ENCODE measurements around the gene STXBP3. TPM values are rescaled to one million over a fixed set of nuclear protein-coding genes. Genes with fewer than 3 reads are reported as not detected.
A peak's percentile ranks its signal among the peaks of the same experiment; 100 is the strongest.
"Not testable (repeated sequence)": the region's sequence is repeated elsewhere in the genome, so short reads cannot be mapped to it uniquely, and the experiment has no call there.

The STXBP3 gene, protein sequence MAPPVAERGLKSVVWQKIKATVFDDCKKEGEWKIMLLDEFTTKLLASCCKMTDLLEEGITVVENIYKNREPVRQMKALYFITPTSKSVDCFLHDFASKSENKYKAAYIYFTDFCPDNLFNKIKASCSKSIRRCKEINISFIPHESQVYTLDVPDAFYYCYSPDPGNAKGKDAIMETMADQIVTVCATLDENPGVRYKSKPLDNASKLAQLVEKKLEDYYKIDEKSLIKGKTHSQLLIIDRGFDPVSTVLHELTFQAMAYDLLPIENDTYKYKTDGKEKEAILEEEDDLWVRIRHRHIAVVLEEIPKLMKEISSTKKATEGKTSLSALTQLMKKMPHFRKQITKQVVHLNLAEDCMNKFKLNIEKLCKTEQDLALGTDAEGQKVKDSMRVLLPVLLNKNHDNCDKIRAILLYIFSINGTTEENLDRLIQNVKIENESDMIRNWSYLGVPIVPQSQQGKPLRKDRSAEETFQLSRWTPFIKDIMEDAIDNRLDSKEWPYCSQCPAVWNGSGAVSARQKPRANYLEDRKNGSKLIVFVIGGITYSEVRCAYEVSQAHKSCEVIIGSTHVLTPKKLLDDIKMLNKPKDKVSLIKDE
- 10 to 100 TPM; 40.5 to 52.0 (median 44.2) TPM for polyA plus RNA-seq (ENCODE audit: low read depth in 6 of 6)

DNA sequence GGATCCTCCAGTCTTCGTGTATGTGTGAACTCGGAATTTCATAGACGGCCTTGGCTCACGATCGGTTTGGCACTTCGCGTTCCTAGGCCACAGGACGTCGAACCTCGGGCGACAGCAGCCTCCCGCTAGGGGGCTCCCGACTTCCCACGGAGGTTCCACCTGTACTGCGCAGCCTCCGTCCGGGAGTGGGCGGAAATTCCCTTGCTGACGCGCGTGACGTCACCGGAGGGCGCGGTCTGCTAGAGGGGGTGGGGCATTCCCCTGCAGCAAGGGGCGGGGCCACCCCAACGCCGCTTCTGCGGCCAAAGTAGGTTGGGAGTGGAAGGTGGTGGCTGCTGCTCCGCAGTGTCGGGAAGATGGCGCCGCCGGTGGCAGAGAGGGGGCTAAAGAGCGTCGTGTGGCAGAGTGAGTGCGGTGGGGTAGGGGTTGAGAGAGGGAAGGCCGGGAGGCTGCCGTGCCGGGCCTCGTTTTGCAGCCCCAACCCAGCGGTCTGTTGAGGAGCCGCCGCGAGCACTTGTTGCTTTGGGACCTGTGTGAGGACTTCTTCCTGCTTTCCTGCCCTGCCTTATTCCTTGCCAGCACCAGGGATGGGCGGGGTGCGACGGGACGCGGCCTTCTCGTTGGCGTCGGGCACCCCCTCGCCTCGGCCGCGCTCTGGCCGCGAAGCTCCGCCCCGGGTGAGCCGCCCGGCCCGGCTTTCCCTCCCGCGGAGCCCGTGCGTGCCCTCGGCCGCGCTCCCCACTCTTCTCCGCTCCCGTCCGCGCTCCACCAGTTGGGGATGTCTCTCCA lies at the start of gene STXBP3:
Gene STXBP3, plus strand, starts transcription at position 293 of the 789 bp plus-strand sequence. Its CDS starts 64 bp downstream, at position 357.
- peak; percentile 99 for DNase-seq
- Mint-ChIP-seq H3K9me3 (no peaks in the 10 kb centered on the region), H3K4me3 (peak within 1 kb of the TSS; percentile 92 to 99 (median 96)), H3K27ac (peak within 1 kb of the TSS; percentile 97 to 100 (median 99)), H3K27me3 (no peaks in the 10 kb centered on the region), H3K4me1 (peaks cover 27 to 35% (median 32%) of the 10 kb centered on the region in 3 donors), H3K36me3 (peaks cover 0 to 13% of the 10 kb centered on the region in 2 donors)
- ATAC-seq (ENCODE audit: low read depth in 2 of 2): peak; percentile 90 to 92

DNA sequence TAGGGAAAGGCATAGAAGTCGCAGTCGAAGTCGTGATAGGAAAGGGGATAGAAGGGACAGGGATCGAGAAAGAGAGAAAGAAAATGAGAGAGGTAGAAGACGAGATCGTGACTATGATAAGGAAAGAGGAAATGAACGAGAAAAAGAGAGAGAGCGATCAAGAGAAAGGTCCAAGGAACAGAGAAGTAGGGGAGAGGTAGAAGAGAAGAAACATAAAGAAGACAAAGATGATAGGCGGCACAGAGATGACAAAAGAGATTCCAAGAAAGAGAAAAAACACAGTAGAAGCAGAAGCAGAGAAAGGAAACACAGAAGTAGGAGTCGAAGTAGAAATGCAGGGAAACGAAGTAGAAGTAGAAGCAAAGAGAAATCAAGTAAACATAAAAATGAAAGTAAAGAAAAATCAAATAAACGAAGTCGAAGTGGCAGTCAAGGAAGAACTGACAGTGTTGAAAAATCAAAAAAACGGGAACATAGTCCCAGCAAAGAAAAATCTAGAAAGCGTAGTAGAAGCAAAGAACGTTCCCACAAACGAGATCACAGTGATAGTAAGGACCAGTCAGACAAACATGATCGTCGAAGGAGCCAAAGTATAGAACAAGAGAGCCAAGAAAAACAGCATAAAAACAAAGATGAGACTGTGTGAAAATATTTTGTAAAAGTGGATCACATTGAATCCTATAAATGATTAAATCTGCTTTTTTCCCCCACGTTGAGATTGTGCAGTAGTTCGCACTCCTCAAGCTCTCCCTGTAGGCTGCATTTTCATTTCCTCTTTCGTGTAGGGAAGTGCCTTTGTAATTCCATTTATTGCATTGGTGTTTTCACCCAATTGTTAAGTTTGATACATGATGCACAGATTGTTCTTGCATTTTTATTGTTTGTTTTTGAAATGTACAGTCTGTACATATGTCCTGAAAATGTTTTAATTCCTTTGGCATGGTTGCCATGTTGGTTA lies 46.8 kb upstream of the STXBP3 start:
- no peak overlapping the region for H3K4me3 Mint-ChIP-seq
- H3K27ac Mint-ChIP-seq: peak overlapping the region; percentile 20 to 71 (median 46)
- DNase-seq: no peak
- H3K4me1 Mint-ChIP-seq: peaks cover 20 to 26% (median 21%) of the 10 kb centered on the region in 3 donors
- no peaks in the 10 kb centered on the region for H3K27me3 Mint-ChIP-seq
- peaks cover 17 to 38% of the 10 kb centered on the region in 2 donors for H3K36me3 Mint-ChIP-seq
- peak; percentile 24 to 49 for ATAC-seq (ENCODE audit: low read depth in 2 of 2)
- no peaks in the 10 kb centered on the region for H3K9me3 Mint-ChIP-seq

- Mint-ChIP-seq H3K4me1 (peaks cover 14 to 19% (median 16%) of the 10 kb centered on the region in 3 donors), H3K4me3 (no peak overlapping the region), H3K9me3 (no peaks in the 10 kb centered on the region), H3K27ac (no peak overlapping the region), H3K36me3 (peaks cover 17 to 32% of the 10 kb centered on the region in 2 donors), H3K27me3 (no peaks in the 10 kb centered on the region)
- DNase-seq (no peak), ATAC-seq (ENCODE audit: low read depth in 2 of 2) (no peak)
These were observed 45.2 kb upstream of the STXBP3 start for GRCh38 chr1:108701176-108701849.

GRCh38 chr1:108702109-108702508 lies 44.4 kb upstream of the STXBP3 start:
- H3K36me3 Mint-ChIP-seq: peaks cover 17 to 28% of the 10 kb centered on the region in 2 donors
- not testable (repeated sequence) for H3K27me3 Mint-ChIP-seq; DNase-seq; H3K4me3 Mint-ChIP-seq; H3K9me3 Mint-ChIP-seq; ATAC-seq (ENCODE audit: low read depth in 2 of 2)
- H3K27ac Mint-ChIP-seq: peak overlapping the region in 1 of 6 donors; percentile 25
- H3K4me1 Mint-ChIP-seq: peaks cover 14 to 19% (median 16%) of the 10 kb centered on the region in 3 donors

GRCh38 chr1:108703939-108704338 lies 42.5 kb upstream of the STXBP3 start:
- H3K4me3 Mint-ChIP-seq: no peak overlapping the region
- DNase-seq: no peak
- peaks cover 0 to 6% (median 0%) of the 10 kb centered on the region in 3 donors for H3K27me3 Mint-ChIP-seq
- H3K9me3 Mint-ChIP-seq: no peaks in the 10 kb centered on the region
- H3K27ac Mint-ChIP-seq: no peak overlapping the region
- peaks cover 13 to 14% of the 10 kb centered on the region in 2 donors for H3K36me3 Mint-ChIP-seq
- ATAC-seq (ENCODE audit: low read depth in 2 of 2): peak in 1 of 2 donors; percentile 21
- peaks cover 12 to 17% (median 14%) of the 10 kb centered on the region in 3 donors for H3K4me1 Mint-ChIP-seq

- ATAC-seq (ENCODE audit: low read depth in 2 of 2) (no peak), DNase-seq (no peak)
- Mint-ChIP-seq H3K4me3 (no peak overlapping the region), H3K27ac (peak overlapping the region in 2 of 6 donors; percentile 36 to 77), H3K27me3 (peaks cover 0 to 6% (median 3%) of the 10 kb centered on the region in 3 donors), H3K9me3 (no peaks in the 10 kb centered on the region), H3K4me1 (peaks cover 7 to 11% (median 9%) of the 10 kb centered on the region in 3 donors), H3K36me3 (peaks cover 8 to 9% of the 10 kb centered on the region in 2 donors)
These were observed 42.0 kb upstream of the STXBP3 start for GRCh38 chr1:108704496-108704895.

- H3K4me1 Mint-ChIP-seq: peaks cover 0 to 6% (median 0%) of the 10 kb centered on the region in 3 donors
These were observed 39.8 kb upstream of the STXBP3 start for GRCh38 chr1:108706643-108707042.

GRCh38 chr1:108708691-108709660 lies 37.5 kb upstream of the STXBP3 start:
- ATAC-seq (ENCODE audit: low read depth in 2 of 2) (no peak), DNase-seq (no peak)
- Mint-ChIP-seq H3K4me3 (no peak overlapping the region), H3K4me1 (no peaks in the 10 kb centered on the region), H3K36me3 (no peaks in the 10 kb centered on the region), H3K27ac (peak overlapping the region in 1 of 6 donors; percentile 63), H3K27me3 (peaks cover 0 to 7% (median 6%) of the 10 kb centered on the region in 3 donors), H3K9me3 (no peaks in the 10 kb centered on the region)

More at GRCh38 chr1:108706643-108707042, 39.8 kb upstream of the STXBP3 start:
- H3K27ac Mint-ChIP-seq: no peak overlapping the region
- H3K4me3 Mint-ChIP-seq: no peak overlapping the region
- DNase-seq (no peak), ATAC-seq (ENCODE audit: low read depth in 2 of 2) (no peak)
- no peaks in the 10 kb centered on the region for H3K36me3 Mint-ChIP-seq
- no peaks in the 10 kb centered on the region for H3K9me3 Mint-ChIP-seq
- peaks cover 0 to 7% (median 6%) of the 10 kb centered on the region in 3 donors for H3K27me3 Mint-ChIP-seq

- Mint-ChIP-seq H3K9me3 (no peaks in the 10 kb centered on the region), H3K4me1 (no peaks in the 10 kb centered on the region), H3K27ac (no peak within 1 kb of the TSS), H3K36me3 (no peaks in the 10 kb centered on the region), H3K27me3 (peaks cover 5 to 17% (median 10%) of the 10 kb centered on the region in 3 donors), H3K4me3 (no peak within 1 kb of the TSS)
- ATAC-seq (ENCODE audit: low read depth in 2 of 2) (no peak), DNase-seq (no peak)
These were observed 33.8 kb upstream of the STXBP3 start, which contains the start of gene FNDC7 for GRCh38 chr1:108712606-108713150. Gene FNDC7, plus strand, starts transcription at chr1:108712908. Its CDS starts 26 bp downstream, at chr1:108712934.

DNA sequence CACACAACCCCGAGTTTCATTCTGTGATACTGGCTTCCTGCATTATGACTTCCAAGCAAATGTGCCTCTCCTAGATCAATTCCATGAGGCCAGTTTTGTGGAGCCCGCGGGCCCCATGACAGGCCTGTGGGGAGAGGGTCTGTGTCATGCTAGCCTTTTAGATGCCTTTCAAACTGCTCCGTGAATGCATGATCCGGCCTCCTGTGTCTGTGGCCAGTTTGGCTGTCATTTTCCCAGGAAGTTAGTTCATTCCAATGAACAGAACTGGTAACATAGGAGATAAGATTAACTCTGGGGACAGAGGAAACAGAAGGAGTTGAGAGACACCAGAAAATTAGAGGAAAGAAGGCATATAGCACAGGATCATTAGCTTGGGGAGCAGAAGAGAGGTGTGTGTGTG lies 30.5 kb upstream of the STXBP3 start:
- ATAC-seq (ENCODE audit: low read depth in 2 of 2): no peak
- H3K4me1 Mint-ChIP-seq: no peaks in the 10 kb centered on the region
- H3K27me3 Mint-ChIP-seq: peaks cover 9 to 25% (median 9%) of the 10 kb centered on the region in 3 donors
- H3K36me3 Mint-ChIP-seq: no peaks in the 10 kb centered on the region
- H3K4me3 Mint-ChIP-seq: no peak overlapping the region
- no peaks in the 10 kb centered on the region for H3K9me3 Mint-ChIP-seq
- DNase-seq: no peak
- no peak overlapping the region for H3K27ac Mint-ChIP-seq

All from naive B cell (primary cell).